MM.1S (cell line): ENCODE measurements around the gene KIRREL2.
A peak's percentile ranks its signal among the peaks of the same experiment; 100 is the strongest.

Experiments used
- DNase-seq: peaks from one replicate; pipeline ENCODE4 v3.0.0-alpha.2; 2015
- H2AFZ ChIP-seq: fragments of 300-600 bp; sonication (generic); 2 replicates; pipeline ENCODE4 v1.6.0; 2016; ENCODE audit warnings: antibody characterized with exemption, low read length
- H3F3A ChIP-seq: fragments of 300-600 bp; sonication (generic); 2 replicates; pipeline ENCODE4 v1.6.1; 2016; ENCODE audit warnings: mild to moderate bottlenecking, antibody characterized with exemption, low read length, moderate library complexity, mixed read lengths; ENCODE audit not compliant: insufficient read depth
- H3K27ac ChIP-seq: fragments of 300-600 bp; sonication (generic); 2 replicates; pipeline ENCODE4 v1.5.1; 2016; ENCODE audit warnings: mild to moderate bottlenecking, low read length
- H3K27me3 ChIP-seq: fragments of 300-600 bp; sonication (generic); replicated peaks from 2 replicates; pipeline ENCODE4 v1.6.0; 2016; ENCODE audit warnings: low read length; ENCODE audit not compliant: insufficient read depth
- H3K36me3 ChIP-seq: fragments of 300-600 bp; sonication (generic); replicated peaks from 2 replicates; pipeline ENCODE4 v1.6.1; 2016; ENCODE audit warnings: mild to moderate bottlenecking, low read length, mixed read lengths; ENCODE audit not compliant: insufficient read depth
- H3K4me1 ChIP-seq: fragments of 300-600 bp; sonication (generic); 2 replicates; pipeline ENCODE4 v1.6.1; 2016; ENCODE audit warnings: low read length, mixed read lengths
- H3K4me2 ChIP-seq: fragments of 300-600 bp; sonication (generic); 2 replicates; pipeline ENCODE4 v1.6.0; 2016; ENCODE audit warnings: low read depth, low read length
- H3K4me3 ChIP-seq: fragments of 300-600 bp; sonication (generic); 2 replicates; pipeline ENCODE4 v1.5.1; 2016; ENCODE audit warnings: low read length, mixed read lengths
- H3K79me2 ChIP-seq: fragments of 300-600 bp; sonication (generic); 2 replicates; pipeline ENCODE4 v1.6.1; 2016; ENCODE audit warnings: mixed run types, low read length, mixed read lengths
- H3K9ac ChIP-seq: fragments of 300-600 bp; sonication (generic); 2 replicates; pipeline ENCODE4 v1.6.1; 2016; ENCODE audit warnings: low read length, mixed read lengths
- H3K9me2 ChIP-seq: fragments of 300-600 bp; sonication (generic); replicated peaks from 2 replicates; pipeline ENCODE4 v1.6.1; 2016; ENCODE audit warnings: mild to moderate bottlenecking, low read length, mixed read lengths; ENCODE audit not compliant: insufficient read depth
- H3K9me3 ChIP-seq: fragments of 300-600 bp; sonication (generic); replicated peaks from 2 replicates; pipeline ENCODE4 v1.6.1; 2016; ENCODE audit warnings: mild to moderate bottlenecking, low read length, mixed read lengths; ENCODE audit not compliant: insufficient read depth
- H4K20me1 ChIP-seq: fragments of 300-600 bp; sonication (generic); 2 replicates; pipeline ENCODE4 v1.6.1; 2016; ENCODE audit warnings: mild to moderate bottlenecking, low read length, moderate library complexity, mixed read lengths; ENCODE audit not compliant: insufficient read depth
- CTCF ChIP-seq: fragments of 300-600 bp; sonication (generic); IDR thresholded peaks from 2 replicates; pipeline ENCODE4 v1.5.1; 2016; ENCODE audit warnings: antibody characterized with exemption, low read length, mixed read lengths
- EZH2 ChIP-seq: fragments of 300-600 bp; sonication (generic); optimal IDR thresholded peaks from 2 replicates; pipeline ENCODE3; 2017; ENCODE audit warnings: low read depth, mild to moderate bottlenecking, antibody characterized with exemption, low read length, mixed read lengths
- EZH2phosphoT487 ChIP-seq: fragments of 300-600 bp; sonication (generic); IDR thresholded peaks from 2 replicates; pipeline ENCODE4 v1.6.1; 2018; ENCODE audit warnings: antibody characterized with exemption, low read length

Gene KIRREL2

GRCh38 chr19:35861640-35862160 is 5.0 kb downstream of the KIRREL2 start:
- H3K79me2 ChIP-seq = no peaks in the 10 kb centered on the region
- H3K9me3 ChIP-seq = no peaks in the 10 kb centered on the region
- no peaks in the 10 kb centered on the region for H4K20me1 ChIP-seq
- H3F3A ChIP-seq = no peaks in the 10 kb centered on the region
- no peak for DNase-seq
- no peaks in the 10 kb centered on the region for H3K36me3 ChIP-seq
- H3K4me3 ChIP-seq = no peak overlapping the region
- H3K27me3 ChIP-seq = peaks cover 93% of the 10 kb centered on the region
- no peak overlapping the region for H3K27ac ChIP-seq
- no peak for TF ChIP-seq EZH2phosphoT487
- TF ChIP-seq CTCF = no peak
- TF ChIP-seq EZH2 = no peak
- no peak overlapping the region for H2AFZ ChIP-seq
- H3K9me2 ChIP-seq = no peaks in the 10 kb centered on the region
- no peak overlapping the region for H3K4me2 ChIP-seq
- H3K9ac ChIP-seq = no peak overlapping the region
- H3K4me1 ChIP-seq = no peaks in the 10 kb centered on the region

- H3F3A ChIP-seq = no peaks in the 10 kb centered on the region
- H4K20me1 ChIP-seq = no peaks in the 10 kb centered on the region
- H3K4me2 ChIP-seq = no peak overlapping the region
- no peak overlapping the region for H2AFZ ChIP-seq
- H3K27ac ChIP-seq = no peak overlapping the region
- no peak overlapping the region for H3K9ac ChIP-seq
- TF ChIP-seq EZH2 (no peak), EZH2phosphoT487 (no peak), CTCF (no peak)
- no peaks in the 10 kb centered on the region for H3K4me1 ChIP-seq
- H3K4me3 ChIP-seq = no peak overlapping the region
- no peaks in the 10 kb centered on the region for H3K9me2 ChIP-seq
- no peaks in the 10 kb centered on the region for H3K79me2 ChIP-seq
- no peak for DNase-seq
- no peaks in the 10 kb centered on the region for H3K9me3 ChIP-seq
- no peaks in the 10 kb centered on the region for H3K36me3 ChIP-seq
- peaks cover 92% of the 10 kb centered on the region for H3K27me3 ChIP-seq
These were observed 5.8 kb downstream of the KIRREL2 start for GRCh38 chr19:35862528-35862927.

- Histone ChIP-seq H3K4me3 (no peak overlapping the region), H3K9me2 (no peaks in the 10 kb centered on the region), H4K20me1 (no peaks in the 10 kb centered on the region), H3K27me3 (peaks cover 92% of the 10 kb centered on the region), H3K9me3 (no peaks in the 10 kb centered on the region), H2AFZ (no peak overlapping the region), H3K27ac (no peak overlapping the region), H3K9ac (no peak overlapping the region), H3K79me2 (no peaks in the 10 kb centered on the region), H3K36me3 (no peaks in the 10 kb centered on the region), H3F3A (no peaks in the 10 kb centered on the region), H3K4me1 (no peaks in the 10 kb centered on the region), H3K4me2 (no peak overlapping the region)
- no peak for DNase-seq
- TF ChIP-seq EZH2phosphoT487 (no peak), EZH2 (no peak)
These were observed 6.3 kb downstream of the KIRREL2 start for GRCh38 chr19:35863018-35863417.

GRCh38 chr19:35868172-35868822 is 11.6 kb downstream of the KIRREL2 start, which contains the start of gene APLP1:
Gene APLP1 (plus strand): TSS chr19:35868574. CDS start chr19:35868637, 63 bp downstream.
- Histone ChIP-seq H3K4me1 (peaks cover 4% of the 10 kb centered on the region; the same call in 1 of the 2 replicates), H3F3A (no peaks in the 10 kb centered on the region), H3K27ac (no peak within 1 kb of the TSS), H3K9me2 (no peaks in the 10 kb centered on the region), H4K20me1 (no peaks in the 10 kb centered on the region), H3K27me3 (peaks cover 77% of the 10 kb centered on the region), H2AFZ (peak within 1 kb of the TSS; percentile 27; the same call in 1 of the 2 replicates), H3K4me3 (peak within 1 kb of the TSS; percentile 31; the same call in 1 of the 2 replicates), H3K36me3 (no peaks in the 10 kb centered on the region), H3K9ac (no peak within 1 kb of the TSS), H3K4me2 (peak within 1 kb of the TSS; percentile 66), H3K9me3 (no peaks in the 10 kb centered on the region), H3K79me2 (no peaks in the 10 kb centered on the region)
- peak; percentile 23 for DNase-seq
- TF ChIP-seq EZH2phosphoT487 (no peak), EZH2 (no peak), CTCF (no peak)
